WERI-Rb-1 (cell line): ENCODE data around the gene SGIP1.
"Not testable (repeated sequence)": the region's sequence is repeated elsewhere in the genome, so short reads cannot be mapped to it uniquely, and the experiment has no call there.

ENCODE experiments used
- DNase-seq: peaks from one replicate; pipeline ENCODE4 v3.0.0-alpha.2; 2020
- H3K27ac ChIP-seq: fragments of 250-450 bp; sonication (Bioruptor Pico); 2 replicates; pipeline ENCODE4 v1.5.1; 2020; ENCODE audit warnings: mild to moderate bottlenecking, moderate library complexity
- H3K27me3 ChIP-seq: fragments of 250-450 bp; sonication (Bioruptor Pico); 2 replicates; pipeline ENCODE4 v1.5.1; 2021; ENCODE audit warnings: mild to moderate bottlenecking, low read depth, moderate library complexity; ENCODE audit not compliant: insufficient read depth, severe bottlenecking
- H3K36me3 ChIP-seq: fragments of 250-450 bp; sonication (Bioruptor Pico); 2 replicates; pipeline ENCODE4 v1.5.1; 2020; ENCODE audit warnings: mild to moderate bottlenecking, moderate library complexity
- H3K4me3 ChIP-seq: 2 replicates; pipeline ENCODE4 v1.5.1; 2011; ENCODE audit warnings: low read depth, mild to moderate bottlenecking, control low read depth, low read length
- H3K9me3 ChIP-seq: fragments of 250-450 bp; sonication (Bioruptor Pico); 2 replicates; pipeline ENCODE4 v1.5.1; 2021; ENCODE audit warnings: mild to moderate bottlenecking, moderate library complexity; ENCODE audit not compliant: severe bottlenecking
- TF ChIP-seq, protein P1 (sequence below): IDR thresholded peaks from 2 replicates; pipeline ENCODE4 v1.5.1; 2011; ENCODE audit warnings: low read depth, mild to moderate bottlenecking, control low read depth, inconsistent platforms, low read length

The SGIP1 gene

GRCh38 chr1:66788231-66788939, 254.4 kb downstream of the SGIP1 start:
- no peak for DNase-seq
- no peaks in the 10 kb centered on the region for H3K9me3 ChIP-seq
- no peaks in the 10 kb centered on the region for H3K36me3 ChIP-seq
- H3K4me3 ChIP-seq: no peak overlapping the region
- H3K27me3 ChIP-seq: no peaks in the 10 kb centered on the region
- H3K27ac ChIP-seq: no peak overlapping the region
- TF ChIP-seq, protein P1, sequence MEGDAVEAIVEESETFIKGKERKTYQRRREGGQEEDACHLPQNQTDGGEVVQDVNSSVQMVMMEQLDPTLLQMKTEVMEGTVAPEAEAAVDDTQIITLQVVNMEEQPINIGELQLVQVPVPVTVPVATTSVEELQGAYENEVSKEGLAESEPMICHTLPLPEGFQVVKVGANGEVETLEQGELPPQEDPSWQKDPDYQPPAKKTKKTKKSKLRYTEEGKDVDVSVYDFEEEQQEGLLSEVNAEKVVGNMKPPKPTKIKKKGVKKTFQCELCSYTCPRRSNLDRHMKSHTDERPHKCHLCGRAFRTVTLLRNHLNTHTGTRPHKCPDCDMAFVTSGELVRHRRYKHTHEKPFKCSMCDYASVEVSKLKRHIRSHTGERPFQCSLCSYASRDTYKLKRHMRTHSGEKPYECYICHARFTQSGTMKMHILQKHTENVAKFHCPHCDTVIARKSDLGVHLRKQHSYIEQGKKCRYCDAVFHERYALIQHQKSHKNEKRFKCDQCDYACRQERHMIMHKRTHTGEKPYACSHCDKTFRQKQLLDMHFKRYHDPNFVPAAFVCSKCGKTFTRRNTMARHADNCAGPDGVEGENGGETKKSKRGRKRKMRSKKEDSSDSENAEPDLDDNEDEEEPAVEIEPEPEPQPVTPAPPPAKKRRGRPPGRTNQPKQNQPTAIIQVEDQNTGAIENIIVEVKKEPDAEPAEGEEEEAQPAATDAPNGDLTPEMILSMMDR: no peak

- Histone ChIP-seq H3K36me3 (no peaks in the 10 kb centered on the region), H3K9me3 (no peaks in the 10 kb centered on the region), H3K27me3 (no peaks in the 10 kb centered on the region), H3K27ac (no peak overlapping the region), H3K4me3 (no peak overlapping the region)
- TF ChIP-seq, protein P1: no peak
- no peak for DNase-seq
These were observed 258.0 kb downstream of the SGIP1 start for GRCh38 chr1:66791621-66792610.

GRCh38 chr1:66795839-66796238, 261.9 kb downstream of the SGIP1 start:
- H3K27me3 ChIP-seq, H3K36me3 ChIP-seq, DNase-seq, H3K4me3 ChIP-seq, H3K9me3 ChIP-seq, H3K27ac ChIP-seq: not testable (repeated sequence)
